Measurements from ENCODE around the gene SLC9A3.

DNA sequence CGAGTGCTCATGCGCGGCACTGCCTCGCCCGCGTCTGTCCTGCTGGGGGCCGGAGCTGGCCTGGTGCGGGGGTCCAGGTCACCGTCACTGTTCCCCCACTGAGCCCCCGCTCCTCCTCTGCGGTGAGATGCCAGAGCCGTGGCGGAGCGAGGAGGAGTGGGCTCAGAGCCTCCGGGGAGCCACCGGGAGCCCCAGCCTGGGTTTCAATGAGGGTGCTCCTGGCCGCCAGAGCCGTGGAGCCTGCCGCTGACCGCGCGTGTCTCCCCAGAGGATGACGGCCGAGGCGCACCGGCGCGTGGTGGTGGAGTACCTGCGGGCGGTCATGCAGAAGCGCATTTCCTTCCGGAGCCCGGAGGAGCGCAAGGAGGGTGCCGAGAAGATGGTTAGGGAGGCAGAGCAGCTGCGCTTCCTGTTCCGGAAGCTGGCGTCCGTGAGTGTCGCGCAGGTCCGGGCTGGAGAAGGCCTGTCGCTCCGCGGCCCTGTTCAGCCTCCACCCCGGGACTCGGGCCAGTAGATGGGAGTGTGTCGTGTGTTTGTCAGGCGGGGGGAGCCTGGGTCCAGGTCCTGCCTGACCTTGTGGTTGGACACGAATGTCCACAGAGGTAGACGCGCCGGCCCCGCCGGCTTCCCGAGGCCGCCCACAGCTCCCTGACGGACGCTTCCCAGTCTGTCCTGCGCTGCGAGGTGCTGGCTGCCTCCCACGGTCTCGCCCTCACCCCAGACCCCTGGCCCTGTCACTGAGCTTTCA lies 59.2 kb downstream of the SLC9A3 start:
- TF ChIP-seq, protein P1, sequence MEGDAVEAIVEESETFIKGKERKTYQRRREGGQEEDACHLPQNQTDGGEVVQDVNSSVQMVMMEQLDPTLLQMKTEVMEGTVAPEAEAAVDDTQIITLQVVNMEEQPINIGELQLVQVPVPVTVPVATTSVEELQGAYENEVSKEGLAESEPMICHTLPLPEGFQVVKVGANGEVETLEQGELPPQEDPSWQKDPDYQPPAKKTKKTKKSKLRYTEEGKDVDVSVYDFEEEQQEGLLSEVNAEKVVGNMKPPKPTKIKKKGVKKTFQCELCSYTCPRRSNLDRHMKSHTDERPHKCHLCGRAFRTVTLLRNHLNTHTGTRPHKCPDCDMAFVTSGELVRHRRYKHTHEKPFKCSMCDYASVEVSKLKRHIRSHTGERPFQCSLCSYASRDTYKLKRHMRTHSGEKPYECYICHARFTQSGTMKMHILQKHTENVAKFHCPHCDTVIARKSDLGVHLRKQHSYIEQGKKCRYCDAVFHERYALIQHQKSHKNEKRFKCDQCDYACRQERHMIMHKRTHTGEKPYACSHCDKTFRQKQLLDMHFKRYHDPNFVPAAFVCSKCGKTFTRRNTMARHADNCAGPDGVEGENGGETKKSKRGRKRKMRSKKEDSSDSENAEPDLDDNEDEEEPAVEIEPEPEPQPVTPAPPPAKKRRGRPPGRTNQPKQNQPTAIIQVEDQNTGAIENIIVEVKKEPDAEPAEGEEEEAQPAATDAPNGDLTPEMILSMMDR (IDR thresholded peaks at IDR 0.05) = no peak
- no peak for TF ChIP-seq POLR2A (IDR thresholded peaks at IDR 0.05)
